ENCODE results near the gene CYP2C8.

CYP2C8 gene

GRCh38 chr10:94989192-94989591, 80.1 kb downstream of the CYP2C8 start:
- H3K4me3 ChIP-seq (ENCODE audit: insufficient read depth, low read depth, low read length) = no peak overlapping the region
- H3K9me3 ChIP-seq (ENCODE audit: control insufficient read depth, low read length) = peaks cover 3% of the 10 kb centered on the region
- H3K27me3 ChIP-seq (ENCODE audit: control insufficient read depth, insufficient read depth, low read length, poor library complexity, severe bottlenecking) = no peaks in the 10 kb centered on the region
- H3K4me1 ChIP-seq (ENCODE audit: control insufficient read depth, insufficient read depth, low read length) = no peaks in the 10 kb centered on the region
- H3K36me3 ChIP-seq (ENCODE audit: control insufficient read depth, insufficient read depth, low read length) = no peaks in the 10 kb centered on the region
- no peak overlapping the region for H3K27ac ChIP-seq (ENCODE audit: insufficient read depth, low read depth, low read length, poor library complexity, severe bottlenecking)
